ENCODE data around the gene LRFN4.
A peak's percentile ranks its signal among the peaks of the same experiment; 100 is the strongest.

Gene LRFN4

GRCh38 chr11:66845876-66846212 lies 11.0 kb upstream of the LRFN4 start:
- H3K4me1 ChIP-seq (ENCODE audit: control insufficient read depth, insufficient read depth, low read length, unreplicated experiment), result peaks cover 27% of the 10 kb centered on the region
- H3K79me2 ChIP-seq (ENCODE audit: control insufficient read depth, insufficient read depth, low read length, unreplicated experiment), result peaks cover 43% of the 10 kb centered on the region
- no peak overlapping the region for H3K27ac ChIP-seq (ENCODE audit: low read depth, low read length)

GRCh38 chr11:66846671-66847091 lies 10.2 kb upstream of the LRFN4 start:
- no peak overlapping the region for H3K4me3 ChIP-seq (ENCODE audit: low read depth, low read length)
- H3K27me3 ChIP-seq (ENCODE audit: insufficient read depth, low read length), result no peaks in the 10 kb centered on the region
- H3K36me3 ChIP-seq (ENCODE audit: insufficient read depth, low read length), result peaks cover 3% of the 10 kb centered on the region; the same call in 1 of the 2 replicates
- H3K4me1 ChIP-seq (ENCODE audit: control insufficient read depth, insufficient read depth, low read length, unreplicated experiment), result peaks cover 26% of the 10 kb centered on the region
- H2AFZ ChIP-seq (ENCODE audit: low read length, unreplicated experiment), result no peak overlapping the region
- peak overlapping the region; percentile 48; the same call in 1 of the 2 replicates for H3K27ac ChIP-seq (ENCODE audit: low read depth, low read length)
- H3K79me2 ChIP-seq (ENCODE audit: control insufficient read depth, insufficient read depth, low read length, unreplicated experiment), result peaks cover 38% of the 10 kb centered on the region

More at GRCh38 chr11:66845876-66846212, 11.0 kb upstream of the LRFN4 start:
- Histone ChIP-seq H3K27me3 (ENCODE audit: insufficient read depth, low read length) (no peaks in the 10 kb centered on the region), H2AFZ (ENCODE audit: low read length, unreplicated experiment) (no peak overlapping the region), H3K4me3 (ENCODE audit: low read depth, low read length) (no peak overlapping the region), H3K36me3 (ENCODE audit: insufficient read depth, low read length) (peaks cover 3% of the 10 kb centered on the region; the same call in 1 of the 2 replicates)

DNA sequence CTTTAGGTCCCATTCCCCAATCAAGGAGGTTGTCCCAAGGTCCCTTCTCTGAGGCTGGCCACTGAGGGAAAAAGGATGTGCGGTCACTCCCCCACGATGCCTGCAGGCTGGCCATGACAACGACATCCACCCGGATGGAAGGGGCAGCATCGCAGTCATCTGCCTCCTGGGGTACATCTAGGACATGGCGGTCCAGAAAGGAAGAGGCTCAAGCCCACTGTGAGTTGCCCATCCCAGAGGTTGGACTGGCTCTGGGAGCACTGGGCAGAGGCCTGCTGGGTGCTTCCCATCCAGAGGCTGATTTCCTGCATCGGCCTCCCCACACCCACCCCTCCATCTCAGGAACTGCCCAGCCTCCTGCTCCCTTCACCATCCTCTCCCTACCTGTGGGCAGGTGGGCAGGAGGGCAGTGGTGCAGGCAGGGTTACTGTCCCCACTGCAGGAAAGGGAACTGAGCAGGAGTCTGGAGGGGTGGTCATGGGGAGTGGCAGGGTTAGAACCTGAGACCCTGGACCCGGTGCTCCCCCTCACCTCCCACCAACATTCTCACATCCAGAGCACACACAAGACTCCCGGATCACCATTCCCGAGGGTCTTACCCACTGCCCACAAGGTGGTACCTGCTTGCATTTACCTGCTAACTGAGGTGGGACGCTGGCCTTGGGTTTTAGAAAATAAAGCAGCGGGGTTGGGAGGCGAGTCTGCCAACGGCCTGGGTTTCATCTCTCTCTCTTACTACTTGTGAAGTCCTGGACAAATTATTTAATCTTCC lies 9.2 kb upstream of the LRFN4 start:
- H2AFZ ChIP-seq (ENCODE audit: low read length, unreplicated experiment), result no peak overlapping the region
- H3K27ac ChIP-seq (ENCODE audit: low read depth, low read length), result no peak overlapping the region
- peaks cover 29% of the 10 kb centered on the region for H3K79me2 ChIP-seq (ENCODE audit: control insufficient read depth, insufficient read depth, low read length, unreplicated experiment)
- H3K27me3 ChIP-seq (ENCODE audit: insufficient read depth, low read length), result no peaks in the 10 kb centered on the region
- H3K4me1 ChIP-seq (ENCODE audit: control insufficient read depth, insufficient read depth, low read length, unreplicated experiment), result peaks cover 20% of the 10 kb centered on the region
- peaks cover 3% of the 10 kb centered on the region; the same call in 1 of the 2 replicates for H3K36me3 ChIP-seq (ENCODE audit: insufficient read depth, low read length)
- H3K4me3 ChIP-seq (ENCODE audit: low read depth, low read length), result no peak overlapping the region

- Histone ChIP-seq H3K79me2 (ENCODE audit: control insufficient read depth, insufficient read depth, low read length, unreplicated experiment) (peaks cover 18% of the 10 kb centered on the region), H3K27ac (ENCODE audit: low read depth, low read length) (no peak overlapping the region), H3K36me3 (ENCODE audit: insufficient read depth, low read length) (peaks cover 3% of the 10 kb centered on the region; the same call in 1 of the 2 replicates), H2AFZ (ENCODE audit: low read length, unreplicated experiment) (no peak overlapping the region), H3K4me1 (ENCODE audit: control insufficient read depth, insufficient read depth, low read length, unreplicated experiment) (peaks cover 20% of the 10 kb centered on the region), H3K4me3 (ENCODE audit: low read depth, low read length) (no peak overlapping the region), H3K27me3 (ENCODE audit: insufficient read depth, low read length) (no peaks in the 10 kb centered on the region)
These were observed 8.0 kb upstream of the LRFN4 start for GRCh38 chr11:66848671-66849500.

DNA sequence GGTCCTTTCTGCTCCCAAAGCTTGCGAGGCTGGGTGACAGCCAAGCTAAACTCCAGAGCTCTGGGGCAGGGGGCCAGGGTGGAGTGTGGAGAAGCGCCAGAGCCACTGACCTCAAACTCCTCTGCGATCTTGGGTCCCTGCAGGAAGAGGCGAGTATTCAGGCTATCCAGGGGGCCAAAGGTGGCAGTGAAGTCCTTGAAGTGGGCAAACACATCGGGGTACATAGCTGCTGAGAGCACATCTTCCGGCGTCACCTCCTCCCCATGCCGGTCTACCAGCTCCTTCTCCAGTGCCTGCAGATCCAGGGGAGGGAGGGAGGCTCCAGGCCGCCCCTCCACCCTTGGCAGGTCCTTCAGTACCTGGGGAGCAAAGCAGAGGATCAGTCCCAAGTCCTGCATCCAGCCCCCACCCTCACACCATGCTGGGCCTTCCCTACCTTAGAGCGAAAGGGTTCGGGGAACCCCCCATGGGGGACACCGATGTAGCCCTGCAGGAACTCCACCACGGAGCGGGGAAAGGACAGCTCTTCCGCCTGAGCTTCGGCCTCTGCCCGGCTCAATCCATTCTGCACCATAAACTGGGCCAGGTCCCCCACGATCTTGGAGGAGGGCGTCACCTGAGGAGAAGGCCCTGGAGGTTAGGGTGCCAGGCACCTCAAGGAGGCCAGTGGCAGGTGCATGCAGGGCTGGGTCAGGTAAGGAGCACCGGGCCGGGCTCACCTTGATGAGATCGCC lies 7.2 kb upstream of the LRFN4 start:
- Histone ChIP-seq H3K27ac (ENCODE audit: low read depth, low read length) (no peak overlapping the region), H2AFZ (ENCODE audit: low read length, unreplicated experiment) (no peak overlapping the region), H3K27me3 (ENCODE audit: insufficient read depth, low read length) (no peaks in the 10 kb centered on the region), H3K4me1 (ENCODE audit: control insufficient read depth, insufficient read depth, low read length, unreplicated experiment) (peaks cover 13% of the 10 kb centered on the region), H3K36me3 (ENCODE audit: insufficient read depth, low read length) (peaks cover 3% of the 10 kb centered on the region; the same call in 1 of the 2 replicates), H3K79me2 (ENCODE audit: control insufficient read depth, insufficient read depth, low read length, unreplicated experiment) (peaks cover 10% of the 10 kb centered on the region), H3K4me3 (ENCODE audit: low read depth, low read length) (no peak overlapping the region)

GRCh38 chr11:66850235-66850587 lies 6.7 kb upstream of the LRFN4 start:
- H3K36me3 ChIP-seq (ENCODE audit: insufficient read depth, low read length), result peaks cover 3% of the 10 kb centered on the region; the same call in 1 of the 2 replicates
- no peak overlapping the region for H2AFZ ChIP-seq (ENCODE audit: low read length, unreplicated experiment)
- peaks cover 5% of the 10 kb centered on the region for H3K79me2 ChIP-seq (ENCODE audit: control insufficient read depth, insufficient read depth, low read length, unreplicated experiment)
- no peak overlapping the region for H3K27ac ChIP-seq (ENCODE audit: low read depth, low read length)
- no peak overlapping the region for H3K4me3 ChIP-seq (ENCODE audit: low read depth, low read length)
- peaks cover 13% of the 10 kb centered on the region for H3K4me1 ChIP-seq (ENCODE audit: control insufficient read depth, insufficient read depth, low read length, unreplicated experiment)
- H3K27me3 ChIP-seq (ENCODE audit: insufficient read depth, low read length), result no peaks in the 10 kb centered on the region

DNA sequence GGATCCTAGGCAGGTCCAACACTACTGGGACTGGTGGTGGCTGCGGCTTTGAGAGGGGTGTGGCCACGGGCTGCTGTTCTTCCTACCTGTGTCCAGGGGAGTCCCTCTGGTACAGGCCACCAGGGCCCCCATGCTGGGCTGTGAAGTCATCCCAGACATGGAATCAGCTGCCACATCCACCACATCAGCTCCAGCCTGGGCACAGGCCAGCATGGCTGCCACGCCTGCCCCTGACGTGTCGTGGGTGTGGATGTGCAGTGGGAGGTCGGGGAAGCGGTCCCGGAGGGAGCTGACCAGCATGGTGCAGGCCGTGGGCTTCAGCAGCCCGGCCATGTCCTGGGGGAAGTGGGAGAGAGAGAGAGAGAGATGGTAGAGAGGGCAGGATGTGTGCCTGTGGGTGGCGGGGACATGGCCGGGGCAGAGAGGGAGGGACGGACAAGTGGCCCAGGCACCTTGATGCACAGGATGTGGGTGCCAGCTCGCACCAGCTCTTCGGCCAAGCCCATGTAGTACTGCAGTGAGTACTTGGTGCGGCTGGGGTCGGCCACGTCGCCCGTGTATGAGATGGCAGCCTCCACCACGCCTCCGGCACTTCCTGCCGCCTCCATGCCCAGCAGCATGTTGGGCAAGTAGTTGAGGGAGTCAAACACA lies 6.2 kb upstream of the LRFN4 start:
- Histone ChIP-seq H3K27me3 (ENCODE audit: insufficient read depth, low read length) (no peaks in the 10 kb centered on the region), H3K79me2 (ENCODE audit: control insufficient read depth, insufficient read depth, low read length, unreplicated experiment) (peaks cover under 1% of the 10 kb centered on the region), H2AFZ (ENCODE audit: low read length, unreplicated experiment) (no peak overlapping the region), H3K36me3 (ENCODE audit: insufficient read depth, low read length) (peaks cover 3% of the 10 kb centered on the region; the same call in 1 of the 2 replicates), H3K27ac (ENCODE audit: low read depth, low read length) (no peak overlapping the region), H3K4me1 (ENCODE audit: control insufficient read depth, insufficient read depth, low read length, unreplicated experiment) (peaks cover 17% of the 10 kb centered on the region), H3K4me3 (ENCODE audit: low read depth, low read length) (no peak overlapping the region)

GRCh38 chr11:66851239-66851596 lies 5.6 kb upstream of the LRFN4 start:
- H3K4me1 ChIP-seq (ENCODE audit: control insufficient read depth, insufficient read depth, low read length, unreplicated experiment), result peaks cover 14% of the 10 kb centered on the region
- H3K27me3 ChIP-seq (ENCODE audit: insufficient read depth, low read length), result no peaks in the 10 kb centered on the region
- H3K27ac ChIP-seq (ENCODE audit: low read depth, low read length), result no peak overlapping the region
- no peaks in the 10 kb centered on the region for H3K79me2 ChIP-seq (ENCODE audit: control insufficient read depth, insufficient read depth, low read length, unreplicated experiment)
- H2AFZ ChIP-seq (ENCODE audit: low read length, unreplicated experiment), result no peak overlapping the region
- H3K4me3 ChIP-seq (ENCODE audit: low read depth, low read length), result no peak overlapping the region
- peaks cover 3% of the 10 kb centered on the region; the same call in 1 of the 2 replicates for H3K36me3 ChIP-seq (ENCODE audit: insufficient read depth, low read length)

DNA sequence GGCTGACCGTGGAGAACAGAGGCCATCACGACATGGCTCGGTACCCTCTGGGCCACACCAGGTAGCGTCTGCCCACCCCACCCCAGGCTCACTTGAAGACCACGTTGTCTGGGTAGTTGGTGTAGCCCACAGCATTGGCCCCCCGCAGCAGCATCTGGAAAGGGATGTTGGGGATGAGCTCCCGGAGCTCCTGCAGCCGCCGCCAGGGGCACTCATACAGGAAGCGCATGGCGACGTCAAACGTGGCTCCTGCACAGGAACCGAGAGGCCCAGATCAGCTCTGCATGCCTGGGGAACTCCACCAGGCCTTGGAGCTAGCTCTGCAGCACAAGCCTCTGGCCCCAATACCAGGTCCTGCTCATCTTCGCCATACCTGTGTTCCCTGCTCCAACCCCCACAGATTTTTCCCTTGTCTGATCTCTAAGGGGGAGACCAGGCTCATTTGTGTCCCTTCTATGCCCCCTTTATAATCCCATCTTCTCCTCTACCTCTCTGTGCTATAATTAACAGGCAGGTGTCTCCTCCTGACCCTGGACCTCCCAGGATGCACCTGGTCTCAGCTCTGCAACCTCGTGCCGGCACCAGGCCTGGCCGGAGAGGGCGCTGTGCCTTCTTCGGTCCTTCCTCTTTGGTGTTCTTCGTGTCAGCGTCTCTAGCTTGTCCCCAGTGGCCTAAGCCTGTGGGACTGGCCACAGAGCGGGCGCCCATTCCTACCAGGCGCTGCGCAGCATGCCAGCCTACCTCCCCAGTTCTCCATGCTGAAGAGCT lies 5.0 kb upstream of the LRFN4 start:
- no peak overlapping the region for H3K27ac ChIP-seq (ENCODE audit: low read depth, low read length)

More for the DNA sequence above, 5.0 kb upstream of the LRFN4 start:
- Histone ChIP-seq H3K4me1 (ENCODE audit: control insufficient read depth, insufficient read depth, low read length, unreplicated experiment) (peaks cover 7% of the 10 kb centered on the region), H3K36me3 (ENCODE audit: insufficient read depth, low read length) (peaks cover 3% of the 10 kb centered on the region; the same call in 1 of the 2 replicates), H3K79me2 (ENCODE audit: control insufficient read depth, insufficient read depth, low read length, unreplicated experiment) (no peaks in the 10 kb centered on the region), H2AFZ (ENCODE audit: low read length, unreplicated experiment) (no peak overlapping the region), H3K4me3 (ENCODE audit: low read depth, low read length) (no peak overlapping the region), H3K27me3 (ENCODE audit: insufficient read depth, low read length) (no peaks in the 10 kb centered on the region)

Data from ACC112 (cell line).